Keratinocyte (primary cell): Measurements from ENCODE around the gene PMCH.

Experiments
- CTCF ChIP-seq, 3 experiments: IDR thresholded peaks in 1 of 3; conservative IDR thresholded peaks in 1 of 3; optimal IDR thresholded peaks in 1 of 3; 2 replicates in 2 of 3; 3 replicates in 1 of 3; pipeline versions ENCODE3 to v1.5.1; 2011; ENCODE audit warnings: low read length in 3 of 3, mild to moderate bottlenecking in 3 of 3, moderate library complexity in 2 of 3, control low read depth in 1 of 3, inconsistent platforms in 1 of 3; ENCODE audit not compliant: insufficient read depth in 2 of 3; ENCODE audit errors: extremely low read depth in 1 of 3
- EZH2 ChIP-seq: IDR thresholded peaks from one replicate; pipeline ENCODE4 v1.6.1; 2012; ENCODE audit warnings: inconsistent platforms, mild to moderate bottlenecking, low read length, moderate library complexity

GRCh38 chr12:102215992-102216691 is 18.5 kb upstream of the PMCH start:
- no peak for TF ChIP-seq CTCF (optimal IDR thresholded peaks at IDR 0.05 in 1 of 3, IDR thresholded peaks at IDR 0.05 in 1 of 3, conservative IDR thresholded peaks at IDR 0.05 in 1 of 3; ENCODE audit: extremely low read depth in 1 of 3, insufficient read depth in 2 of 3, low read length in 3 of 3)
- TF ChIP-seq EZH2: no peak
